Activated CD4-positive, alpha-beta T cell treated with anti-CD3 and anti-CD28 coated beads for 24 hours (primary cell): Measurements from ENCODE around the gene SMAD7.

Experiments
- DNase-seq, 2 donors: peaks; one replicate each; pipeline ENCODE4 v3.0.0-alpha.2; 2020; ENCODE audit warnings: low read depth in 2 of 2

Gene SMAD7

GRCh38 chr18:48959921-48960920 lies 9.5 kb upstream of the SMAD7 start:
- DNase-seq = no peak

GRCh38 chr18:48959551-48959920 lies 8.8 kb upstream of the SMAD7 start:
- DNase-seq = no peak

GRCh38 chr18:48958951-48959350 lies 8.2 kb upstream of the SMAD7 start:
- no peak for DNase-seq

GRCh38 chr18:48957616-48958015 lies 6.9 kb upstream of the SMAD7 start:
- DNase-seq = no peak

GRCh38 chr18:48957136-48957535 lies 6.4 kb upstream of the SMAD7 start:
- no peak for DNase-seq

GRCh38 chr18:48956356-48956755 lies 5.6 kb upstream of the SMAD7 start:
- DNase-seq = no peak

- DNase-seq = no peak
Measured at GRCh38 chr18:48955830-48956261, 5.1 kb upstream of the SMAD7 start.

- no peak for DNase-seq
Measured at GRCh38 chr18:48954886-48955819, 4.4 kb upstream of the SMAD7 start.

- no peak for DNase-seq
Measured at GRCh38 chr18:48953104-48953706, 2.4 kb upstream of the SMAD7 start.

GRCh38 chr18:48952287-48953103 lies 1.7 kb upstream of the SMAD7 start:
- peak in 1 of 2 donors; percentile 27 for DNase-seq

- peak; percentile 47 to 56 for DNase-seq
Measured at GRCh38 chr18:48951448-48952286, 902 bp upstream of the SMAD7 start.

GRCh38 chr18:48949606-48950535 lies 894 bp downstream of the SMAD7 start:
- DNase-seq = peak in 1 of 2 donors; percentile 14

GRCh38 chr18:48949050-48949605 lies 1.6 kb downstream of the SMAD7 start:
- DNase-seq = no peak

GRCh38 chr18:48948112-48949049 lies 2.4 kb downstream of the SMAD7 start:
- DNase-seq = no peak

GRCh38 chr18:48947560-48947959 lies 3.2 kb downstream of the SMAD7 start:
- no peak for DNase-seq

GRCh38 chr18:48947092-48947491 lies 3.7 kb downstream of the SMAD7 start:
- no peak for DNase-seq

- no peak for DNase-seq
Measured at GRCh38 chr18:48946329-48946835, 4.4 kb downstream of the SMAD7 start.

- no peak for DNase-seq
Measured at GRCh38 chr18:48945953-48946217, 4.9 kb downstream of the SMAD7 start.
